WTC11 (cell line): ENCODE measurements around the gene PCSK5. TPM values are rescaled to one million over a fixed set of nuclear protein-coding genes. Genes with fewer than 3 reads are reported as not detected.

ENCODE experiments used
- ATAC-seq: fragments of 200-7000 bp; cut with Tn5 transposase; 2 replicates; pipeline ENCODE4 v1.10.0; 2021; ENCODE audit warnings: mild to moderate bottlenecking, moderate library complexity
- CTCF ChIA-PET: fragments of 300-600 bp; sonication (Branson Sonifier 250); formaldehyde crosslinking; loops from one replicate; lab custom pipeline; 2021; ENCODE audit warnings: antibody characterized with exemption; lab: Charles Lee
- POLR2A ChIA-PET: fragments of 350-600 bp; sonication (Branson Sonifier 250); formaldehyde crosslinking; loops from one replicate; lab custom pipeline; 2021; ENCODE audit warnings: antibody characterized with exemption; lab: Charles Lee
- DNase-seq: peaks from one replicate; pipeline ENCODE4 v3.0.0; 2021; ENCODE audit warnings: low spot score
- H3K27ac Mint-ChIP-seq: 2 replicates; pipeline ENCODE4 v1.8.0; 2021; ENCODE audit warnings: mixed read lengths
- H3K27me3 Mint-ChIP-seq: 2 replicates; pipeline ENCODE4 v1.8.0; 2021; ENCODE audit warnings: low read depth, mild to moderate bottlenecking, moderate library complexity, mixed read lengths
- H3K36me3 Mint-ChIP-seq: 2 replicates; pipeline ENCODE4 v1.8.0; 2021; ENCODE audit warnings: mixed read lengths
- H3K4me1 Mint-ChIP-seq: 2 replicates; pipeline ENCODE4 v1.8.0; 2022; ENCODE audit warnings: mixed read lengths
- H3K4me3 Mint-ChIP-seq: 2 replicates; pipeline ENCODE4 v1.8.0; 2021; ENCODE audit warnings: mild to moderate bottlenecking, moderate library complexity, mixed read lengths
- H3K9me3 Mint-ChIP-seq: 2 replicates; pipeline ENCODE4 v1.8.0; 2021; ENCODE audit warnings: mixed read lengths
- CBFB ChIP-seq: sonication (generic); formaldehyde crosslinking; IDR thresholded peaks from 2 replicates; pipeline ENCODE4 v1.8.1; 2022; ENCODE audit warnings: mild to moderate bottlenecking, low read depth, missing genetic modification reagents
- ELF4 ChIP-seq: sonication (generic); formaldehyde crosslinking; IDR thresholded peaks from 2 replicates; pipeline ENCODE4 v1.8.1; 2022; ENCODE audit warnings: low read depth, mild to moderate bottlenecking, moderate library complexity, missing genetic modification reagents
- ESRRA ChIP-seq: sonication (generic); formaldehyde crosslinking; IDR thresholded peaks from 2 replicates; pipeline ENCODE4 v1.8.1; 2022; ENCODE audit warnings: mild to moderate bottlenecking, missing genetic modification reagents, borderline replicate concordance
- FOXJ3 ChIP-seq: sonication (generic); formaldehyde crosslinking; IDR thresholded peaks from 2 replicates; pipeline ENCODE4 v1.9.0; 2021; ENCODE audit warnings: missing genetic modification reagents, mild to moderate bottlenecking, borderline replicate concordance
- FOXK1 ChIP-seq: sonication (generic); formaldehyde crosslinking; IDR thresholded peaks from 2 replicates; pipeline ENCODE4 v1.8.0; 2022; ENCODE audit warnings: mild to moderate bottlenecking, moderate library complexity, missing genetic modification reagents
- GRHL2 ChIP-seq: fragments of 250-450 bp; sonication (Bioruptor Pico); IDR thresholded peaks from 2 replicates; pipeline ENCODE4 v1.8.0; 2022; ENCODE audit warnings: mild to moderate bottlenecking, moderate library complexity; ENCODE audit not compliant: insufficient replicate concordance, severe bottlenecking
- KAT7 ChIP-seq: sonication (generic); formaldehyde crosslinking; IDR thresholded peaks from 2 replicates; pipeline ENCODE4 v1.8.1; 2023; ENCODE audit warnings: missing genetic modification reagents, mild to moderate bottlenecking, borderline replicate concordance
- NR1H2 ChIP-seq: sonication (generic); formaldehyde crosslinking; IDR thresholded peaks from 2 replicates; pipeline ENCODE4 v1.9.0; 2021; ENCODE audit warnings: mild to moderate bottlenecking, moderate library complexity, missing genetic modification reagents
- NR3C1 ChIP-seq: sonication (generic); formaldehyde crosslinking; conservative IDR thresholded peaks from 2 replicates; pipeline ENCODE4 v1.8.1; 2023; ENCODE audit warnings: low read depth, mild to moderate bottlenecking, missing genetic modification reagents
- PRRX2 ChIP-seq: fragments of 250-450 bp; sonication (Bioruptor Pico); IDR thresholded peaks from 2 replicates; pipeline ENCODE4 v1.8.0; 2021; ENCODE audit warnings: mild to moderate bottlenecking
- RORB ChIP-seq: fragments of 250-450 bp; sonication (Bioruptor Pico); IDR thresholded peaks from 2 replicates; pipeline ENCODE4 v1.9.0; 2021; ENCODE audit warnings: mild to moderate bottlenecking
- SMAD4 ChIP-seq: sonication (generic); formaldehyde crosslinking; IDR thresholded peaks from 2 replicates; pipeline ENCODE4 v1.8.0; 2022; ENCODE audit warnings: mild to moderate bottlenecking, missing genetic modification reagents
- SP1 ChIP-seq: sonication (generic); formaldehyde crosslinking; conservative IDR thresholded peaks from 2 replicates; pipeline ENCODE4 v1.8.1; 2022; ENCODE audit warnings: missing genetic modification reagents
- STAT6 ChIP-seq: sonication (generic); formaldehyde crosslinking; conservative IDR thresholded peaks from 2 replicates; pipeline ENCODE4 v1.8.1; 2023; ENCODE audit warnings: mild to moderate bottlenecking, low read depth, missing genetic modification reagents, moderate library complexity
- TCF7 ChIP-seq: sonication (generic); formaldehyde crosslinking; IDR thresholded peaks from 2 replicates; pipeline ENCODE4 v1.8.0; 2022; ENCODE audit warnings: mild to moderate bottlenecking, low read depth, missing genetic modification reagents, moderate library complexity
- TEAD1 ChIP-seq: sonication (generic); formaldehyde crosslinking; IDR thresholded peaks from 2 replicates; pipeline ENCODE4 v1.8.0; 2022; ENCODE audit warnings: mild to moderate bottlenecking, missing genetic modification reagents
- TP53 ChIP-seq: sonication (generic); formaldehyde crosslinking; IDR thresholded peaks from 2 replicates; pipeline ENCODE4 v1.8.1; 2023; ENCODE audit warnings: mild to moderate bottlenecking, missing genetic modification reagents
- total RNA-seq: library from RNA; stranded (reverse); gene quantifications from 3 replicates; pipeline ENCODE4 v1.2.3, GENCODE V29; 2021
- TF ChIP-seq, protein P1 (sequence below): sonication (generic); formaldehyde crosslinking; IDR thresholded peaks from 2 replicates; pipeline ENCODE4 v1.8.0; 2022; ENCODE audit warnings: mild to moderate bottlenecking, missing genetic modification reagents
- TF ChIP-seq, protein P2 (sequence below): sonication (generic); formaldehyde crosslinking; IDR thresholded peaks from 2 replicates; pipeline ENCODE4 v1.8.1; 2023; ENCODE audit warnings: mild to moderate bottlenecking, missing genetic modification reagents, moderate library complexity

The PCSK5 gene
- total RNA-seq, 1 experiment from 2014 or later, result 30.6 TPM

DNA sequence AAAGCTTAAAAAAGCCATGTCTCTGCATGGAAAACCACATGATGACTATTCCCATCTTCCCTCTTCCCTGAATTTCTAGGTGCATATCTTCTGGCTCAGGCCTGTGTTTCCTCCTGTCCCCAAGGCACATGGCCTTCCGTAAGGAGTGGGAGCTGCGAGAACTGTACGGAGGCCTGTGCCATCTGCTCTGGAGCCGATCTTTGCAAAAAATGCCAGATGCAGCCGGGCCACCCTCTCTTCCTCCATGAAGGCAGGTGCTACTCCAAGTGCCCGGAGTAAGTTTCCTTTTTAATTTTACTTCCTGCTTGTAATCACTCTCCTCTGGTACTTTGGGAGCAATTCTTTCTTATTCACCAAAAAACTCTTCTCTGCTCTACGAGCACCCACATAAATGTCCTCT is 420.1 kb downstream of the PCSK5 start (continued):
- TF ChIP-seq, protein P1, sequence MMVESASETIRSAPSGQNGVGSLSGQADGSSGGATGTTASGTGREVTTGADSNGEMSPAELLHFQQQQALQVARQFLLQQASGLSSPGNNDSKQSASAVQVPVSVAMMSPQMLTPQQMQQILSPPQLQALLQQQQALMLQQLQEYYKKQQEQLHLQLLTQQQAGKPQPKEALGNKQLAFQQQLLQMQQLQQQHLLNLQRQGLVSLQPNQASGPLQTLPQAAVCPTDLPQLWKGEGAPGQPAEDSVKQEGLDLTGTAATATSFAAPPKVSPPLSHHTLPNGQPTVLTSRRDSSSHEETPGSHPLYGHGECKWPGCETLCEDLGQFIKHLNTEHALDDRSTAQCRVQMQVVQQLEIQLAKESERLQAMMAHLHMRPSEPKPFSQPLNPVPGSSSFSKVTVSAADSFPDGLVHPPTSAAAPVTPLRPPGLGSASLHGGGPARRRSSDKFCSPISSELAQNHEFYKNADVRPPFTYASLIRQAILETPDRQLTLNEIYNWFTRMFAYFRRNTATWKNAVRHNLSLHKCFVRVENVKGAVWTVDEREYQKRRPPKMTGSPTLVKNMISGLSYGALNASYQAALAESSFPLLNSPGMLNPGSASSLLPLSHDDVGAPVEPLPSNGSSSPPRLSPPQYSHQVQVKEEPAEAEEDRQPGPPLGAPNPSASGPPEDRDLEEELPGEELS, result no peak
- TF ChIP-seq NR1H2 (CRISPR knock-in tag) (no peak), SMAD4 (no peak), SP1 (CRISPR knock-in tag) (no peak), FOXK1 (CRISPR knock-in tag) (no peak), FOXJ3 (CRISPR knock-in tag) (no peak), ESRRA (no peak), CBFB (CRISPR knock-in tag) (no peak), NR3C1 (CRISPR knock-in tag) (no peak), GRHL2 (no peak)
- TF ChIP-seq, all 79 proteins: peak for 0

DNA sequence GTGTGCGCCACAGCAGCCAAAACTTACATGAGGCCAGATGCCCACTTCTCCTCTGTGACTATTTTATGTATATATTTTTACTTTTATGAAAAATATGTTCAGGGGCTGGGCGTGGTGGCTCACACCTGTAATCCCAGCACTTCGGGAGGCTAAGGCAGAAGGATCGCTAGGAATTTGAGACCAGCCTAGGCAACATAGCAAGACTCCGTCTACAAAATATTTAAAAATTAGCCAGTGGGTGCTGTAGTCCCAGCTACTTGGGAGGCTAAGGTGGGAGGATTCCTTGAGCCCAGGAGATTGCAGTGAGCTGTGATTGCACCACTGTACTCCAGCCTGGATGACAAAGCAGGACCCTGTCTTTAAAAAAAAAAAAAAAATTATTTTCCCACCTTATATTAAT is 420.5 kb downstream of the PCSK5 start:
- H3K4me1 Mint-ChIP-seq, result peaks cover 4% of the 10 kb centered on the region
- H3K27ac Mint-ChIP-seq, result no peak overlapping the region
- CTCF ChIA-PET, result no interaction called here
- 0 out of 2 replicates have a peak, but pooled peaks cover 2% of the 10 kb centered on the region for H3K9me3 Mint-ChIP-seq
- DNase-seq (no peak), ATAC-seq (no peak)
- H3K27me3 Mint-ChIP-seq, result no peaks in the 10 kb centered on the region
- no peaks in the 10 kb centered on the region for H3K36me3 Mint-ChIP-seq
- H3K4me3 Mint-ChIP-seq, result no peak overlapping the region
- TF ChIP-seq NR3C1 (CRISPR knock-in tag), result no peak
- POLR2A ChIA-PET, result no interaction called here

DNA sequence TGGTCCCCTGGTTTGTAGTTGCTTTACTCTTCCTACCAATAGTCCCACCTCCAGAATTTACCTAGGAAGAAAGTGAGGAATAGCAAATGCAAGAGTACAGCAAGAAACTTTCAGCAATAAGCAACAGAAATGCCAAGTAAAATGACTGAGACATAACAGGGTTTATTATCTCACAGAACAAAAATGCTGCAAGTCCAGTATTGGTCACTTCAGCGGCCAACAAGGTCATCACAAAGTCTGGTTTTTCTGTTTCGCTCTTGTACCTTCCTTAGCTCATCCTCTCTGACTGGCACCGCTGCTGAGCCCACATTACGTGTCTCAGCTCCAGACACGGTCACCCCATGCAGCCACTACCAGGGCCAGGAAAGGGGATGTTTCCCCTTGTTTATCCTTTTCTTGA is 421.1 kb downstream of the PCSK5 start:
- ChIA-PET CTCF (no interaction called here), POLR2A (no interaction called here)
- Mint-ChIP-seq H3K36me3 (no peaks in the 10 kb centered on the region), H3K9me3 (0 out of 2 replicates have a peak, but pooled peaks cover 5% of the 10 kb centered on the region), H3K4me3 (no peak overlapping the region), H3K4me1 (peaks cover 7% of the 10 kb centered on the region), H3K27ac (no peak overlapping the region), H3K27me3 (no peaks in the 10 kb centered on the region)
- TF ChIP-seq TCF7 (CRISPR knock-in tag), result no peak
- TF ChIP-seq ELF4 (CRISPR knock-in tag), result no peak
- no peak for TF ChIP-seq PRRX2 (CRISPR knock-in tag)
- no peak for TF ChIP-seq KAT7 (CRISPR knock-in tag)
- TF ChIP-seq, protein P2, sequence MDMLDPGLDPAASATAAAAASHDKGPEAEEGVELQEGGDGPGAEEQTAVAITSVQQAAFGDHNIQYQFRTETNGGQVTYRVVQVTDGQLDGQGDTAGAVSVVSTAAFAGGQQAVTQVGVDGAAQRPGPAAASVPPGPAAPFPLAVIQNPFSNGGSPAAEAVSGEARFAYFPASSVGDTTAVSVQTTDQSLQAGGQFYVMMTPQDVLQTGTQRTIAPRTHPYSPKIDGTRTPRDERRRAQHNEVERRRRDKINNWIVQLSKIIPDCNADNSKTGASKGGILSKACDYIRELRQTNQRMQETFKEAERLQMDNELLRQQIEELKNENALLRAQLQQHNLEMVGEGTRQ, result no peak
- no peak for TF ChIP-seq STAT6 (CRISPR knock-in tag)
- TF ChIP-seq TEAD1, result no peak
- TF ChIP-seq RORB, result no peak
- no peak for TF ChIP-seq TP53
- ATAC-seq (no peak), DNase-seq (no peak)
